ENCODE data around the gene KATNB1.

KATNB1 gene

GRCh38 chr16:57758331-57759117 lies 23.0 kb downstream of the KATNB1 start:
- H3K36me3 Mint-ChIP-seq (ENCODE audit: low read depth) = no peaks in the 10 kb centered on the region
- H3K4me1 Mint-ChIP-seq (ENCODE audit: low read depth) = no peaks in the 10 kb centered on the region
- H3K9me3 Mint-ChIP-seq = no peaks in the 10 kb centered on the region
- no peaks in the 10 kb centered on the region for H3K27me3 Mint-ChIP-seq (ENCODE audit: low read depth)
- H3K27ac Mint-ChIP-seq = no peak overlapping the region
- H3K4me3 Mint-ChIP-seq = no peak overlapping the region

GRCh38 chr16:57759131-57759530 lies 23.6 kb downstream of the KATNB1 start:
- H3K36me3 Mint-ChIP-seq (ENCODE audit: low read depth) = no peaks in the 10 kb centered on the region
- H3K27ac Mint-ChIP-seq = no peak overlapping the region
- no peaks in the 10 kb centered on the region for H3K4me1 Mint-ChIP-seq (ENCODE audit: low read depth)
- no peaks in the 10 kb centered on the region for H3K27me3 Mint-ChIP-seq (ENCODE audit: low read depth)
- no peak overlapping the region for H3K4me3 Mint-ChIP-seq
- no peaks in the 10 kb centered on the region for H3K9me3 Mint-ChIP-seq

DNA sequence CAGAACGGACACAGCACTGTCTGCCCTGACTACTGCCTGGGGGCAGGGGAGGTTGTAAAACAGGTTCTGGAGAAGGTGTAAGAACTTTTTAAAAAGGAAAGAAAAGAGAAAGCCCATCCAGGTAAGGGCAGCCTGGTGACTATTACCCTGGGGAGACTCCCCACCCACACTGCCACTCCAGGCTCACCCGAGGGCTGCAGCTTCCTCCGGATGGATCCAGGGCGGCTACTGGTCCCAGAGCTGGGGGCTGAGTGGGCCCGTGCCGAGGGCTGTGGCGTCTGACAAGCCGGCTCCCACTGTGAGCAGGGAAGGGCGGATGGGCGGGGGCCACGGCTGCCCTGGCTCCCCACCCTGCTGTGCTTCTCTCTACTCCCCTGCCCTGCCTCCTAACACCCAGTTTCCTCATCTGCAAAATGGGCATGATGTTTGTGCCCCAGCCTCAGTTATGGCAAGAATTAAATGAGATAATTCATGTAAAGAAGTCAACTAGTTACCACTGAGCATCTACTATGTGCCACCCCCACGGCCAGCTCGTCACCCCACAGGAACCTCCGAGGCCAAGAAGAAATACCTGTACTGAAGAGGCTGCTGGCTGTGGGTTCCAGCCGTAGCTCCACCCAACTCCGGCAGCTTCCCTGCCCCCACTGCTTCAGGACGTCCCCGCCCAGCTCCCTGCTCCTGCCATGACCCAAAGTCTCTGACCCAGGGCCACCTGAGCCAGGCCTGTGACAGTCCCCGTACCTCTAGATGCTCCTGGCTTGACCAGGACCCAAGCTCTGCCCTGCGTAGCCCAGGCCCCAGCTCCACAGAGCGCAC lies 24.2 kb downstream of the KATNB1 start:
- Mint-ChIP-seq H3K4me3 (no peak overlapping the region), H3K9me3 (no peaks in the 10 kb centered on the region), H3K36me3 (ENCODE audit: low read depth) (no peaks in the 10 kb centered on the region), H3K27ac (no peak overlapping the region), H3K27me3 (ENCODE audit: low read depth) (no peaks in the 10 kb centered on the region), H3K4me1 (ENCODE audit: low read depth) (no peaks in the 10 kb centered on the region)

DNA sequence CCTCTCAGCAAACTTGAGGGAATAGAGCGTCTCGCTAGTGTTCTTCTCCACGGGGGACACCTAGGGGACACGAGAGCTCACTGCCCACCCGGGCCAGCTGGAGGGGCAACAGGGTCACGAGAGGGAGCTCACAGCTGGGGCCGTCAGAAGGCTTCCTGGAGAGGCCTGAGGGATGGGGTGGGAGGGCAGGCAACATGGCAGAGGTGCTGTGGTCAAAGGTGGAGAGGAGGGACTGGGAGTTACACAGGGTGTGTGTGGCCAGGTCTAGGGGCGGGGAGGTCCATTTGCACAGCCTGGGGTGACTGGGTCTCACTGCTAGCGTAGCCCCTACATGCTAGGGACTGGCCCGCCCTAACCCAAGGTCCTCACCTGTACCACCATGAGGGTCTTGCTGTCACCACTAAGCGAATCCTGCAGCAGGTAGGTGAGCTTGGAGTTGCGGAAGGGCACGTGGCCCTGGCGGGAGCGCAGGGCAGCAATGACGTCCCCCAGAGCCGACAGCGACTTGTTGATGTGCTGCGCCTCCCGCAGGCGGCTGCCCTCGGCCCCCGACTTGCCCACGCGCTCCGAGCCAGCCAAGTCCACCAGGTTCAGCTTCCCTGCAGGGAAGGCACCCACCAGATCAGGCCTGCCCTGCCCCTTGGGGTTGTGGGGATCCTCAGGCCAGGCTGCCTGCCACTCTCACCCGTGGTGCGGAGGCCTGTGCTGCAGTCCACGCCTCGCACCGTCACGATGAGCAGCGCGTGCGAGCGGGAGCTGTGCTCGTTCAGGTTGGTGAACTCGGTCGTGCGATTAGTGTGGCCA lies 25.0 kb downstream of the KATNB1 start:
- Mint-ChIP-seq H3K27ac (no peak overlapping the region), H3K4me3 (no peak overlapping the region), H3K27me3 (ENCODE audit: low read depth) (no peaks in the 10 kb centered on the region), H3K4me1 (ENCODE audit: low read depth) (no peaks in the 10 kb centered on the region), H3K36me3 (ENCODE audit: low read depth) (no peaks in the 10 kb centered on the region), H3K9me3 (no peaks in the 10 kb centered on the region)

GRCh38 chr16:57761301-57761700 lies 25.7 kb downstream of the KATNB1 start:
- no peak overlapping the region for H3K27ac Mint-ChIP-seq
- H3K4me1 Mint-ChIP-seq (ENCODE audit: low read depth) = no peaks in the 10 kb centered on the region
- H3K9me3 Mint-ChIP-seq = no peaks in the 10 kb centered on the region
- no peaks in the 10 kb centered on the region for H3K27me3 Mint-ChIP-seq (ENCODE audit: low read depth)
- no peaks in the 10 kb centered on the region for H3K36me3 Mint-ChIP-seq (ENCODE audit: low read depth)
- no peak overlapping the region for H3K4me3 Mint-ChIP-seq

DNA sequence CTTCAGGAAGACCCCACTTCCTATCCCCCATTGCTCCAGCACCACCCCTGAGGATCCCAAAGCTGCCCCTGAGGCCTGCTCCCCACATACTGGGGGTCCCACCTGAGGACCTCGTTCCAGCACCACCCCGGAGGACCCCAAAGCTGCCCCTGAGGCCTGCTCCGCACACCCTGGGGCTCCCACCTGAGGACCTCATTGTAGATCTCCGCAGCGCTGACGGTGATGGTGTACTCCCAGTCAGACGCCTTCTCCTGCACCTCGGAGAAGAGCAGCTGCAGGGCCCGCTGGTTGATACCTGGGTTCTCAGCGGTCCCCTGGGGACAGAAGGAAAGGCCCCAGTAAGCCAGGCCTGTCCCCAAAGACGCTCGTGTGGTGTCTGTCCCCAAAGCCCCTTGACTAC lies 26.4 kb downstream of the KATNB1 start:
- no peak overlapping the region for H3K4me3 Mint-ChIP-seq
- no peaks in the 10 kb centered on the region for H3K9me3 Mint-ChIP-seq
- no peaks in the 10 kb centered on the region for H3K36me3 Mint-ChIP-seq (ENCODE audit: low read depth)
- H3K4me1 Mint-ChIP-seq (ENCODE audit: low read depth) = no peaks in the 10 kb centered on the region
- H3K27me3 Mint-ChIP-seq (ENCODE audit: low read depth) = no peaks in the 10 kb centered on the region
- no peak overlapping the region for H3K27ac Mint-ChIP-seq

GRCh38 chr16:57762365-57763040 lies 26.9 kb downstream of the KATNB1 start:
- Mint-ChIP-seq H3K4me1 (ENCODE audit: low read depth) (no peaks in the 10 kb centered on the region), H3K4me3 (no peak overlapping the region), H3K27ac (no peak overlapping the region), H3K36me3 (ENCODE audit: low read depth) (no peaks in the 10 kb centered on the region), H3K9me3 (no peaks in the 10 kb centered on the region), H3K27me3 (ENCODE audit: low read depth) (no peaks in the 10 kb centered on the region)

DNA sequence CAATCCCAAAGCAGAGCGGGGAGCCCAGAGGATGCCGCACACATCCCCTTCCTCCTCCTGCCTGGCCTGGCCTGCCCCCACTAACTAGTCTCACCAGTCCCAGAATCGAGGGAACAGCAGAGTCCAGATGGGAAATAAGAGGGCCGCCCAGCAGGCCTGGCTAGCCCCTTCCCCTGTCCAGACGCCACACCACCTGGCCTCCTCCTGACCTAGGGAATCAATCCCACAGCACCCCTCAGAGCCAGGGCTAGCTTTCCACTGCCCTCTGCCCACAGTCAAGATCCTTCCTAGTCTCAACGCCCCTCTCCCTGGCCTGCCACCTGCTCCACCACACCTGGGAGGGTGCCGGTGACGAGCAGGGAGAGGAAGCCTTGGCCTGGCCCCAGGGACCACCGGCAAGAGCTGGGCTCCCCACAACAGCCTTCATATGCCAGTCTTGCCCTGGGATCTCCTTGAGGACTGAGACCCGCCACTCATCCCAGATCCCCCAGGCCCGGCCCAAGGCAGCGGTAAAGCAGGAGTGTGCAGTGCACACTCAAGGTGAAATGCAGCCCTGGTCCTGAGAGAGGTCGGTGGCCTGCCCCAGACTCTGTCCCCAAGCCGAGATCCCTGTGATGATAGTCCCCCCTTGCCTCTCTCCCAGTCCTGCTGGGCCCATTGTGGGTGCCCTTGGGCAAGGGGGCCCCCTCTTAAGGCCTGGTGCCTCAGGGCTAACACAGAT lies 27.9 kb downstream of the KATNB1 start:
- Mint-ChIP-seq H3K36me3 (ENCODE audit: low read depth) (no peaks in the 10 kb centered on the region), H3K27ac (no peak overlapping the region), H3K9me3 (no peaks in the 10 kb centered on the region)

GRCh38 chr16:57764006-57764340 lies 28.4 kb downstream of the KATNB1 start:
- no peaks in the 10 kb centered on the region for H3K4me1 Mint-ChIP-seq (ENCODE audit: low read depth)
- no peak overlapping the region for H3K4me3 Mint-ChIP-seq
- no peaks in the 10 kb centered on the region for H3K27me3 Mint-ChIP-seq (ENCODE audit: low read depth)
- no peaks in the 10 kb centered on the region for H3K36me3 Mint-ChIP-seq (ENCODE audit: low read depth)
- H3K9me3 Mint-ChIP-seq = no peaks in the 10 kb centered on the region
- no peak overlapping the region for H3K27ac Mint-ChIP-seq

More for the DNA sequence above, 27.9 kb downstream of the KATNB1 start:
- Mint-ChIP-seq H3K4me3 (no peak overlapping the region), H3K27me3 (ENCODE audit: low read depth) (no peaks in the 10 kb centered on the region), H3K4me1 (ENCODE audit: low read depth) (no peaks in the 10 kb centered on the region)

GRCh38 chr16:57764341-57765159 lies 29.0 kb downstream of the KATNB1 start:
- no peaks in the 10 kb centered on the region for H3K36me3 Mint-ChIP-seq (ENCODE audit: low read depth)
- no peaks in the 10 kb centered on the region for H3K4me1 Mint-ChIP-seq (ENCODE audit: low read depth)
- no peak overlapping the region for H3K4me3 Mint-ChIP-seq
- no peaks in the 10 kb centered on the region for H3K27me3 Mint-ChIP-seq (ENCODE audit: low read depth)
- H3K27ac Mint-ChIP-seq = no peak overlapping the region
- no peaks in the 10 kb centered on the region for H3K9me3 Mint-ChIP-seq

GRCh38 chr16:57765160-57765728 lies 29.7 kb downstream of the KATNB1 start:
- Mint-ChIP-seq H3K27me3 (ENCODE audit: low read depth) (no peaks in the 10 kb centered on the region), H3K27ac (no peak overlapping the region), H3K9me3 (no peaks in the 10 kb centered on the region), H3K36me3 (ENCODE audit: low read depth) (no peaks in the 10 kb centered on the region), H3K4me1 (ENCODE audit: low read depth) (no peaks in the 10 kb centered on the region), H3K4me3 (no peak overlapping the region)

GRCh38 chr16:57766714-57767348 lies 31.3 kb downstream of the KATNB1 start:
- Mint-ChIP-seq H3K4me3 (no peak overlapping the region), H3K27me3 (ENCODE audit: low read depth) (no peaks in the 10 kb centered on the region), H3K9me3 (no peaks in the 10 kb centered on the region), H3K27ac (no peak overlapping the region), H3K36me3 (ENCODE audit: low read depth) (no peaks in the 10 kb centered on the region), H3K4me1 (ENCODE audit: low read depth) (no peaks in the 10 kb centered on the region)

Measured in T-helper 1 cell treated with Interleukin-12 subunit alpha and Interleukin-12 subunit beta and Interleukin-4 antibody, amounts not matched to agents 30 μg/mL and 1 μg/mL, for 36 hours (primary cell).